Spleen (tissue), 11 donors: ENCODE results near the gene POU3F2. TPM values are rescaled to one million over a fixed set of nuclear protein-coding genes. Genes with fewer than 3 reads are reported as not detected.

Experiments used
- DNase-seq: peaks from one replicate; pipeline ENCODE4 v3.0.0-alpha.2; 2020
- H3K27ac ChIP-seq, 8 donors: fragments of 200-600 bp; sonication (generic) in 7 of 8; 1 replicate in 4 of 8; 2 replicates in 4 of 8; pipeline versions ENCODE4 v1.5.0 to v1.8.0; 2016 to 2021; ENCODE audit warnings: inconsistent platforms in 4 of 8, mild to moderate bottlenecking in 4 of 8, moderate library complexity in 1 of 8
- H3K27me3 ChIP-seq, 7 donors: fragments of 200-600 bp; sonication (generic) in 6 of 7; replicated peaks in 1 of 7; 1 replicate in 4 of 7; 2 replicates in 3 of 7; pipeline versions ENCODE4 v1.5.0 to v1.8.0; 2016 to 2021; ENCODE audit warnings: inconsistent platforms in 3 of 7, mild to moderate bottlenecking in 1 of 7
- H3K36me3 ChIP-seq, 6 donors: fragments of 200-600 bp; sonication (generic) in 5 of 6; 1 replicate in 4 of 6; 2 replicates in 2 of 6; pipeline versions ENCODE4 v1.5.0 to v1.8.0; 2016 to 2021; ENCODE audit warnings: inconsistent platforms in 2 of 6
- H3K4me1 ChIP-seq, 6 donors: fragments of 200-600 bp; sonication (generic) in 5 of 6; 1 replicate in 3 of 6; 2 replicates in 3 of 6; pipeline versions ENCODE4 v1.5.0 to v1.8.0; 2016 to 2021; ENCODE audit warnings: inconsistent platforms in 3 of 6
- H3K4me3 ChIP-seq, 8 donors: fragments of 200-600 bp; sonication (generic) in 7 of 8; 1 replicate in 4 of 8; 2 replicates in 4 of 8; pipeline versions ENCODE4 v1.5.0 to v1.8.0; 2016 to 2021; ENCODE audit warnings: inconsistent platforms in 4 of 8, mild to moderate bottlenecking in 4 of 8, moderate library complexity in 2 of 8
- H3K9me3 ChIP-seq, 8 donors: fragments of 200-600 bp; sonication (generic) in 7 of 8; 1 replicate in 4 of 8; 2 replicates in 4 of 8; pipeline versions ENCODE4 v1.5.0 to v1.8.0; 2016 to 2021; ENCODE audit warnings: inconsistent platforms in 4 of 8
- POLR2A ChIP-seq, 3 donors: fragments of 450-650 bp; IDR thresholded peaks; one replicate each; pipeline ENCODE4 v1.5.1; 2017; ENCODE audit warnings: antibody characterized with exemption in 3 of 3, mild to moderate bottlenecking in 1 of 3
- POLR2AphosphoS5 ChIP-seq, 3 donors: sonication (generic); formaldehyde crosslinking; IDR thresholded peaks; one replicate each; pipeline ENCODE4 v1.5.1; 2017; ENCODE audit warnings: antibody characterized with exemption in 3 of 3
- WGBS, 5 donors: extraction: QIAGEN DNeasy Blood & Tissue Kit in 3 of 5; methylation state at CpG; one replicate each; pipeline versions ENCODE4 v1.1.5 to v1.1.7; 2013 to 2018; 5-methylcytosine and 5-hydroxymethylcytosine counted together
- intact Hi-C: fragments of 100-400 bp; cut with DNase I; formaldehyde crosslinking; loops from one replicate; pipeline ENCODE4 v1.15.0; 2023; ENCODE audit warnings: low total_unique reads
- polyA plus RNA-seq, 3 donors: library from polyadenylated mRNA; stranded (reverse); fragments of 200-250 nt; gene quantifications; one replicate each; pipeline ENCODE4 v1.2.1, GENCODE V29; 2013
- total RNA-seq, 7 donors: library from RNA; depleted of rRNA in 3 of 7; stranded (reverse); fragments of >200 nt in 3 of 7; fragmentation: NEBNext Ultra II Directional in 4 of 7; extraction: Animal tissue kit (Norgen Biotek cat#: 25700) in 4 of 7; gene quantifications; one replicate each; pipeline versions ENCODE4 v1.1.0 to v1.2.1, GENCODE V29; 2016 to 2021
- TF ChIP-seq, protein P1 (sequence below), 11 experiments: fragments of 200-600 bp in 7 of 11; fragments of 450-650 bp in 4 of 11; sonication (generic) in 4 of 11; IDR thresholded peaks in 8 of 11; conservative IDR thresholded peaks in 3 of 11; 1 replicate in 7 of 11; 2 replicates in 4 of 11; pipeline versions ENCODE4 v1.4.0 to v1.8.0; 2016 to 2021; ENCODE audit warnings: antibody characterized with exemption in 11 of 11, inconsistent platforms in 4 of 11, mild to moderate bottlenecking in 1 of 11
- donor health status: healthy with polysubstance abuse.
- donor health status: DM: no; HTN: no; CAD: no; lungs with moderate emphysema.
- donor health status: DM: no; HTN: no; CAD: no.
- donor health status: Bipolar disorder and iron deficiency.
- donor health status: healthy.
- donor health status: DM: no; HTN: no; CAD: no.
- donor health status: DM: yes; HTN: yes; CAD: no.

POU3F2 gene
- total and polyA plus RNA-seq, 10 donors = 0.06 TPM; not detected in 9

DNA sequence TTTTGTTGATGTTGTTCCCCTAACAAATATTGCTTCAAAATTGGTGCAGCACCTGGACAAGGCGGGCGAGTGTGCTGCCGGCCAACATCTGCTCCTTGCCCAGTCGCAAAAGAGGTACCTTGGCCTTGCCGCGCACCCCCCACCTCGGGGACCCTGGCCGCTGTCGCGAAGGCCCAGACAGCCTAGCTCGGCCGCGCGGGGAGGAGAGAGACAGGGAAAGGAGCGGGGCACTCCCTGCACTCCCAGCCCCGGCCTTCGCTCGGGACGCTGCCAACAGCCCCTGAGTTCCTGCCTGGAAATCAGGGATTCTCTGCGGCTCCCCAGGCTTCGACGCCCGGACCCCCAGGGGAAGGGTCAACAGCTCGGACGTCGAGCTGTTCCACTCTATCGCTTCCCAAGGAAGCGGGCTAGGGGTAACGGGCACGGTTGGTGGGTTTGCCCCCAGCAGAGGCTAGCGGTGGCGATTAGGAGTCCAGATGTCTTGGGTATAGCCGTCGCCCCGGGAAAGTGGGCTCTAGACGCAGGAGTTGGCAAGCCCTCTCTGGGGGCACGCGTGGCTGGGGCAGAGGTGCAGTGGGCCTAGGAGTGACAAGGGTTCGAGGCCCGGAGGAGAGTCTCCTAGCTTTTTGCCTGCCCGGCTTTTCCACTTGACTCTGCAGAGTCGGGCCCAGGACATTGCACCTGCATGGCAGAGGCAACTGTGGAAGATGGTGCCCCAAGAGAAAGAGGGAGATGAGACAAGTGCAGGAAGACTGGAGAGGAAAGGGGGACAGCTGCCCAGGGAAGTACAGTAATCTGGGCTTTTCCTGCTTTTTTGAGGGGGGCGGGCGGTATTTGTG is 8.2 kb downstream of the POU3F2 start:
- Histone ChIP-seq H3K27me3 (peaks cover 16 to 100% (median 100%) of the 10 kb centered on the region in 7 donors), H3K9me3 (no peaks in the 10 kb centered on the region), H3K27ac (no peak overlapping the region), H3K4me3 (no peak overlapping the region), H3K4me1 (peaks cover 9 to 44% (median 33%) of the 10 kb centered on the region in 6 donors), H3K36me3 (no peaks in the 10 kb centered on the region)
- DNase-seq = peak; percentile 73
- intact Hi-C loops = no loop called here
- WGBS, 5 donors = 8 to 11% (median 9%) methylated on average over 18 to 44 of the region's 44 CpGs
- no peak for TF ChIP-seq POLR2AphosphoS5 (IDR thresholded peaks at IDR 0.05)
- TF ChIP-seq POLR2A (IDR thresholded peaks at IDR 0.05) = no peak
- TF ChIP-seq, protein P1, sequence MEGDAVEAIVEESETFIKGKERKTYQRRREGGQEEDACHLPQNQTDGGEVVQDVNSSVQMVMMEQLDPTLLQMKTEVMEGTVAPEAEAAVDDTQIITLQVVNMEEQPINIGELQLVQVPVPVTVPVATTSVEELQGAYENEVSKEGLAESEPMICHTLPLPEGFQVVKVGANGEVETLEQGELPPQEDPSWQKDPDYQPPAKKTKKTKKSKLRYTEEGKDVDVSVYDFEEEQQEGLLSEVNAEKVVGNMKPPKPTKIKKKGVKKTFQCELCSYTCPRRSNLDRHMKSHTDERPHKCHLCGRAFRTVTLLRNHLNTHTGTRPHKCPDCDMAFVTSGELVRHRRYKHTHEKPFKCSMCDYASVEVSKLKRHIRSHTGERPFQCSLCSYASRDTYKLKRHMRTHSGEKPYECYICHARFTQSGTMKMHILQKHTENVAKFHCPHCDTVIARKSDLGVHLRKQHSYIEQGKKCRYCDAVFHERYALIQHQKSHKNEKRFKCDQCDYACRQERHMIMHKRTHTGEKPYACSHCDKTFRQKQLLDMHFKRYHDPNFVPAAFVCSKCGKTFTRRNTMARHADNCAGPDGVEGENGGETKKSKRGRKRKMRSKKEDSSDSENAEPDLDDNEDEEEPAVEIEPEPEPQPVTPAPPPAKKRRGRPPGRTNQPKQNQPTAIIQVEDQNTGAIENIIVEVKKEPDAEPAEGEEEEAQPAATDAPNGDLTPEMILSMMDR (IDR thresholded peaks at IDR 0.05 in 8 of 11, conservative IDR thresholded peaks at IDR 0.05 in 3 of 11) = no peak

DNA sequence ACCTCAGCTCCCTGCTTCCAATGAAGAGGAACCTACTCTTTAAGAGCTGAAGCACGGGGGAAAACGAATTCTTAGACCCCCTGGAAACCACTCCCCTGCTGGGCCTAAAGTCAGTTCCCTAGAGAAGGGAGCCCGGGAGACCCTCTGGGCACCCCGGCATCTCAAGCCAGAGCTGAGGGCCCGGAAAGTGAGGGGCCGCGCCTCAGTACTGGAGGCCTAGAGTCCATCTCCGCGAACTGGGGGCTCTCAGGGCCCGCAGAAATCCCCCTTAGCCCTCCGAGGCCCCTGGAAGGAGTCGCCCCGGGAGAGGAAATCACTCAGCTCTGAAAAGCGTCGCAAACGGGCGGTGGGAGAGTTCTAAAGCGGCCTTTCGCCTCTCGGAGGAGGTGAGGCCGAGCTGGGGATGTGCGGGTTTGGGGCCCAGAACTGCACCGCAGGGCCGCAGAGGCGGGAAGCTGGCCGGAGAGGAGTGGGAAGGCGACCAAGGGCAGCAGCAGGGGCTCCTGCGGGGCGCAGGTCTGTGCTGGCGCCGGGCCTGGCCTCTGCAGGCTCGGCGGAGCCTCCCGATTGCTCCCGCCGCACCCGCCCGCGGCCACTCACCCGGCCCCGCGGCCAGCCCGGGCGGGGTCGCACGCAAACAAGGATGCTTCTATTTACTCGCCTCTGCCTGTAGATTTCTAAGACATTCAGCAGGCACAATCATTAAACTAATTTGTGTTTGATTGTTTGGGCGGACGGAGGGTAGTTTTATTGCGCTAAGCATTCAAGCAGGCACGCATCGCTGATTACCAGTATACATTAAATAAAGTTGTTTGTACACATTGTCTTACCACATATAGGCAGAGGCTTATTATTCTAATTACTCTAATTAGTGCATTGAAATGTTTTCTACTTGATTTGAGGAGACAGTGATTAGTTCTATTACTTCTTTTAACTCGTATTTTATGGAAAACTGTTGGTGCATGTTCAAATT is 9.2 kb downstream of the POU3F2 start:
- TF ChIP-seq, protein P1 (IDR thresholded peaks at IDR 0.05 in 8 of 11, conservative IDR thresholded peaks at IDR 0.05 in 3 of 11) = no peak
- TF ChIP-seq POLR2AphosphoS5 (IDR thresholded peaks at IDR 0.05) (no peak), POLR2A (IDR thresholded peaks at IDR 0.05) (no peak)
- Histone ChIP-seq H3K36me3 (no peaks in the 10 kb centered on the region), H3K4me1 (peaks cover 15 to 54% (median 43%) of the 10 kb centered on the region in 6 donors), H3K27ac (no peak overlapping the region), H3K27me3 (peaks cover 16 to 100% (median 100%) of the 10 kb centered on the region in 7 donors), H3K4me3 (peak overlapping the region in 1 of 8 donors; percentile 30), H3K9me3 (no peaks in the 10 kb centered on the region)
- intact Hi-C loops = no loop called here
- 6 to 12% (median 8%) methylated on average over 29 to 53 of the region's 53 CpGs for WGBS, 5 donors
- DNase-seq = peak; percentile 62

DNA sequence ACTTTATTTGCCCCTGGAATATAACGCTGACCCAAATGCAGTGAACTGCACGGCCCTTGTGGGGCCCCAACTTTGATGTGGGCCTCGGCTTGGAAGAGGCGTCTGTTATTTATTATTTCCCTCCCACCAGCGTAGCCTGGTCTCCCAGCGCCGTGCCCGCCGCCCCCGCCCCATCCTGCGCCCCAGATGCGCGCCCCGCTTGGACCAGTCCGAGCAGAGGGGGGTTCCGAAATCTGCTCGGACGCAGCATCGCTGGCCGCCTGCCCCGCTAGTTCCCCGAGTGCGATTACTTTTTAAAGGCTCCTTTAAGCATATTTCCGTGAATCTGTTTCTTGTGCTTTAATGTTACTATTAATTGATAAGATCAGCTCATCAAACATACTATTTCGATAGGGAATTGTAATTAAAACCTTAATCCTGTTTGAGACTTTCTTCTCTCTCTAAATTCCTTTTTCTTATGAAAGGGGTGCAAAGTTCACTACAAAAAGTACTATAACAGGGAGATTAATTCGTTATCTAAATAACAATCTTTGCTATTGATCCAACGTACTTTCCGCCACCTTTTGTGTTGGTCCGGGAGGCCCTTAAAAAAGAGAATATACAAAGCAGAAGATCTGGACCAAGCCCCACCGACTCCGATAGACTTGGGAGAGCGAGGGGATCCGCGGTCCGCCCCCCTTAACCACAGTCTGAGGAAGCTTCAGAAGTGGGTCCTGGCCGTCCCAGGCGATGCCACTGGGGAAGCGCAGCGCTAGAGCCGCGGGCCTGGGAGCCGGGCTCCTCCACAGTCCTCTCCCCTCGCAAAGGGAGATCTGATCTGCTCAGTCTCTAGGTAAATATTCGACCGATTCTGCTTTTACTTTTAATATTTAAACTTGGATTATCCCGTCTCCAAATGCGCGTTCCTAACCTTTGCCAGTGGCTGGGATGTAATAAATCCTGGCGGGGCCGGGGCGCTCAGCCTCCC is 10.2 kb downstream of the POU3F2 start:
- no peak for DNase-seq
- intact Hi-C loops = no loop called here
- Histone ChIP-seq H3K36me3 (no peaks in the 10 kb centered on the region), H3K4me1 (peaks cover 15 to 57% (median 45%) of the 10 kb centered on the region in 6 donors), H3K4me3 (peak overlapping the region in 6 of 8 donors; percentile 7 to 59 (median 24)), H3K27ac (no peak overlapping the region), H3K27me3 (peaks cover 16 to 100% (median 96%) of the 10 kb centered on the region in 7 donors), H3K9me3 (no peaks in the 10 kb centered on the region)
- WGBS, 5 donors = 7 to 9% (median 8%) methylated on average over 49 to 51 of the region's 51 CpGs
- TF ChIP-seq, protein P1 (IDR thresholded peaks at IDR 0.05 in 8 of 11, conservative IDR thresholded peaks at IDR 0.05 in 3 of 11) = peak in 1 of 11 experiments; percentile 1
- TF ChIP-seq POLR2AphosphoS5 (IDR thresholded peaks at IDR 0.05) (no peak), POLR2A (IDR thresholded peaks at IDR 0.05) (no peak)
